BLaER1 (cell line): ENCODE data around the gene EBF3.

Experiments
- H3K27ac ChIP-seq: shearing (Covaris generic); formaldehyde crosslinking; 2 replicates; pipeline ENCODE4 v1.8.1; 2022
- H3K27me3 ChIP-seq: shearing (Covaris generic); formaldehyde crosslinking; 2 replicates; pipeline ENCODE4 v1.8.1; 2022
- H3K36me3 ChIP-seq: shearing (Covaris generic); formaldehyde crosslinking; 2 replicates; pipeline ENCODE4 v1.8.1; 2022
- H3K4me1 ChIP-seq: shearing (Covaris generic); formaldehyde crosslinking; 2 replicates; pipeline ENCODE4 v1.8.1; 2022
- H3K4me2 ChIP-seq: shearing (Covaris generic); formaldehyde crosslinking; 2 replicates; pipeline ENCODE4 v1.8.1; 2022
- H3K4me3 ChIP-seq: shearing (Covaris generic); formaldehyde crosslinking; 2 replicates; pipeline ENCODE4 v1.8.1; 2022
- H3K9ac ChIP-seq: shearing (Covaris generic); formaldehyde crosslinking; 2 replicates; pipeline ENCODE4 v1.8.1; 2022
- H3K9me3 ChIP-seq: shearing (Covaris generic); formaldehyde crosslinking; 2 replicates; pipeline ENCODE4 v1.8.1; 2022
- H4K20me1 ChIP-seq: shearing (Covaris generic); formaldehyde crosslinking; 2 replicates; pipeline ENCODE4 v1.8.1; 2022
- Cebpa-rat ChIP-seq: shearing (Covaris generic); IDR thresholded peaks from 2 replicates; pipeline ENCODE4 v1.8.1; 2022

Gene EBF3

DNA sequence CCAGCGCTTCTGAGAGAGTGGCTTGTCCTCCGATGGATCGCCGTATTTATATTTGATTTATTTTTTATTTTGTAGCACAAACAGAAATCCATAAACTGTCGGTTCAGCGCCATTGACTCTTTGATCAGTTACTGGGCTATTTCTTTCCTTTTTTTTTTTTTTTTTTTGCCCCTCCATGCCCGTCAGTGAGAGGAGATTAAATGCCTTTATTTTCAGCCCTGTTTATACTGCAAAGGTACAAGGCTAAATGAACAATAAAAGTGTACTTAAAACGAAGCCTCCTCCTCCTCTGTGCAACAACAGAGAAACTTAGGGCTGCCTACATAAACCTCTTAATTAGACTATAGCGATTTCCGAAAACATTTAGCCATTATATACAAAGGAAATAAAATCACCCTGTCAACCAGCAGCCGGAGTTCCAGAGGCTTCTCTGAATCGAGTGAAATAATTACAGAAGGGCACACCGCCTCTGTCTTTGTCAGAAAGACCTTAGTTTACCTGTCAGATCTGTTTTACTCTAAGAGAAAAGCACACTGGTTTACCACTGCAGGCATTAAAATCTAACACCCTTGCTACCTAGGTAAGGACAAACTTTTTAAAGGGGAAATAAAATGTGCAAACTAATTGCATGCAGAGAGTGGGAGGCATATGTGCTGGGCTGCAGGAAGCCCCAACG, 3.5 kb downstream of the EBF3 start:
- TF ChIP-seq Cebpa-rat = no peak
- Histone ChIP-seq H3K9me3 (no peaks in the 10 kb centered on the region), H3K4me2 (no peak overlapping the region), H3K9ac (no peak overlapping the region), H3K27ac (no peak overlapping the region), H3K36me3 (no peaks in the 10 kb centered on the region), H3K4me3 (no peak overlapping the region), H4K20me1 (peaks cover 100% of the 10 kb centered on the region), H3K4me1 (peaks cover 36% of the 10 kb centered on the region), H3K27me3 (peaks cover 100% of the 10 kb centered on the region)

DNA sequence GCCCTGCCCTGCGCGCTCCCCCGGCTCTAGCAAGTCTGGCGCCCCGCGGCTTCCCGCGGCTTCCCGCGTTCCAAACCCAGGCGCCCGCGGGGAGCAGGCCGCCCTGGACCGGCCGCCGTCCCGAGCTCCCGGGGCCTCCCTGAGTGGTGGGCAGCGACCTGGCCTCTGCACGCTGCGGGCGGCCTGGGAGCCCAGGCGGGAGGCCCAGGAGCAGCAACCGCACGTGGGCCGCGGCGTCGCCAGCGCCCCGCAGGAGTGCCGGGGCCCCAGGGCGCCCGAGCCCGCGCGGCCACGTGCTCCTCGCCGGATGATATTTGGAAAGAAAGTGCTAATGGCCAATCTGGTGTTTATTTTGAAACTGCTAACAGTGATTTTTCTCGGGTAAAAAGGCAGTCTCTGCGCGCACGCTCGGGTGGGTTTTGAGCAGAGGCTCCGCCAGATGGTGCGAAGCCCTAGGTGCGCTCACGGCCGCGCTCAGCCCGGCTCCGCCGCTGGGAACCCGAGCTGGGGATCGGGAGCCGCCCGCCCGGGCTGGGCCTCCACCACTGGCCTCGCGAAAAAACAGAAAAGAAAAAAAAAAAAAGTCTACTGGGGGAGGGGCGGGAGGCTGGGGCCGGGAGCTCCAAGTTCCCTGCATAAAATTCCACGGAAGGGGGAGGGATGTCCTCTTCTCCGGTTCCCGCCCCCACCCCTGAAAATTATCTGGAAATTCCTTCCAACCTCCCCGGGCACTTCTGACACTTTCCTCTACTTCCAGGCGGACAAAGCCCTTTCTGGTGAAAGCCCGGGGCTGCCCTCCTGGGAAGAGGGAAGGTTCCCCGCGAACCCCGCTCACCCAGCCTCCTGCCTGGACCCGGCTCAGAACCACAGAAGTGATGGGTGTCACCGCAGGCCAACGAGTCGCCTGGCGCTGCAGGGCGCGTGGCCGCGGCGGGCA, 4.3 kb downstream of the EBF3 start:
- H3K4me3 ChIP-seq = no peak overlapping the region
- peaks cover 92% of the 10 kb centered on the region for H4K20me1 ChIP-seq
- H3K36me3 ChIP-seq = no peaks in the 10 kb centered on the region
- no peak for TF ChIP-seq Cebpa-rat
- H3K4me1 ChIP-seq = peaks cover 31% of the 10 kb centered on the region
- H3K9ac ChIP-seq = no peak overlapping the region
- H3K27me3 ChIP-seq = peaks cover 100% of the 10 kb centered on the region
- H3K27ac ChIP-seq = no peak overlapping the region
- no peaks in the 10 kb centered on the region for H3K9me3 ChIP-seq
- no peak overlapping the region for H3K4me2 ChIP-seq

DNA sequence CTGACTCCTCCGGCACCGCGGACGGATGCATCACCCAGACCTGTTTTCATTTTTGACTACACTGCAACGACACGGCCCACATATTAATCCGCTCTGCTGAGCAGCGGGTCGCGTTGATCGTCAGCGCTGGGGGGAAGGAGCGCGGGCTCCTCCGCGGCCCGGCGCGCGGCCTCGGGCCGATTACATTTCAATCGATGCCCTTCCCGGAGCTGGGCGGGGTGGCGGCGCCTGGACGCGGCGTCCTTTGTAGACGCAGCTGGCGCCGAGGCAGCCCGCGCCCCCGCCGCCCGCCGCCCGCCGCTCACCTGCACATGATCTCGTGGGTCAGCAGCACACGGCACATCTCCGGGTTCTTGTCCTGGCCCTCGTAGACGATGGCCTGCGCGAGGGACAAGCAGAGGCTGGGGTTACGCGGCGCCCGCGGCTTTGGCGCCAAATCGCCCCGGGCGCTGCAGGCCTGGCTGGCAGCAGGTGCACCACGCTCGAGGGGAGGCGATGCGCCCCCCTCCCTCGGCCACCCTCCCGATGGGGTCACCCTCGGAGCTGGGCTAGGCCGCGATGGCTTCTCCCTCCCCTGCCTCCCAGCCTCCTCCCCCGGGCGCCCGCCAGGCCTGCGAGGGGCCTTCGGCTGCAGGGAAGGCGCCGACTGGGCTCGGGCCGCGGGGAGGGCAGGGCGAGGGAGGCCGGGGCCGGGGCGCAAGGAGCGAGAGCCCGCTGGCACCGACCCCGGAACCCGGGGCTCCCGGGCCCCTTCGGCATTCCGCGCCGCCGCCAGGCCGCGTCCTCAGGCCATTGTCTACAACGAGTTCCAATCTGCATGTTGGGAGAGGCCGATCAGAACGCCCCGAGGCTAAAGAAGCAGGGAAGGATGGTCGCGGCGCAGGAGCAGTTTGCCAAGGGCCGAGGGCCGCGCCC, 5.2 kb downstream of the EBF3 start:
- Histone ChIP-seq H3K4me1 (peaks cover 22% of the 10 kb centered on the region), H3K9ac (no peak overlapping the region), H3K27ac (no peak overlapping the region)

DNA sequence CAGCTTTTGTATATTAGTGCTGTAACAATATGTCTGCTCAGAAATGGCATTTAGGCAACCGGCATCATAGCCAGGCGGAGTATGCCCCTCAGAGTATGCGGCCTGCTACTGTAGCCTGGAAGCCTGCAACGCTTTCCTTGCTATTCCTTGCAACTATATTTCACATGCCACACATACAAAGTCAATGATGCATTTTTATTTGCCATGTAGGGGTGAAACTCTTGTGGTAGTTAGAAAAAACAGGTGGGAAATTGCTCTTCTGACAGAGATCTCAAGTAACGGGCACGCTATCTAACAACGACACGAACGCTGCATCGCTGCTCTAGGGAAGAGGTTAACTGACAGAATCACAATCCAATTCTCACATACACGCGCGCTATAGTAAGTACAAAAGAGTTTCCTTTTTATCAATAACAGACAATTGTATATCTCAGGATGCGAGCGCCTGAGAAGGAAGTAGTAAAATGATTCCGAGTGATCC, 5.9 kb downstream of the EBF3 start:
- peaks cover 84% of the 10 kb centered on the region for H4K20me1 ChIP-seq
- H3K36me3 ChIP-seq = no peaks in the 10 kb centered on the region
- peak overlapping the region; percentile 46; the same call in 1 of the 2 replicates for H3K4me3 ChIP-seq
- no peak for TF ChIP-seq Cebpa-rat
- no peak overlapping the region for H3K9ac ChIP-seq
- no peaks in the 10 kb centered on the region for H3K9me3 ChIP-seq
- peak overlapping the region; percentile 56 for H3K4me2 ChIP-seq
- H3K27ac ChIP-seq = no peak overlapping the region
- peaks cover 15% of the 10 kb centered on the region for H3K4me1 ChIP-seq
- H3K27me3 ChIP-seq = peaks cover 100% of the 10 kb centered on the region

More for the DNA sequence above, 5.2 kb downstream of the EBF3 start:
- H4K20me1 ChIP-seq = peaks cover 84% of the 10 kb centered on the region
- no peaks in the 10 kb centered on the region for H3K36me3 ChIP-seq
- no peaks in the 10 kb centered on the region for H3K9me3 ChIP-seq
- peak overlapping the region; percentile 56 for H3K4me2 ChIP-seq
- no peak for TF ChIP-seq Cebpa-rat
- H3K4me3 ChIP-seq = peak overlapping the region; percentile 46
- peaks cover 100% of the 10 kb centered on the region for H3K27me3 ChIP-seq

DNA sequence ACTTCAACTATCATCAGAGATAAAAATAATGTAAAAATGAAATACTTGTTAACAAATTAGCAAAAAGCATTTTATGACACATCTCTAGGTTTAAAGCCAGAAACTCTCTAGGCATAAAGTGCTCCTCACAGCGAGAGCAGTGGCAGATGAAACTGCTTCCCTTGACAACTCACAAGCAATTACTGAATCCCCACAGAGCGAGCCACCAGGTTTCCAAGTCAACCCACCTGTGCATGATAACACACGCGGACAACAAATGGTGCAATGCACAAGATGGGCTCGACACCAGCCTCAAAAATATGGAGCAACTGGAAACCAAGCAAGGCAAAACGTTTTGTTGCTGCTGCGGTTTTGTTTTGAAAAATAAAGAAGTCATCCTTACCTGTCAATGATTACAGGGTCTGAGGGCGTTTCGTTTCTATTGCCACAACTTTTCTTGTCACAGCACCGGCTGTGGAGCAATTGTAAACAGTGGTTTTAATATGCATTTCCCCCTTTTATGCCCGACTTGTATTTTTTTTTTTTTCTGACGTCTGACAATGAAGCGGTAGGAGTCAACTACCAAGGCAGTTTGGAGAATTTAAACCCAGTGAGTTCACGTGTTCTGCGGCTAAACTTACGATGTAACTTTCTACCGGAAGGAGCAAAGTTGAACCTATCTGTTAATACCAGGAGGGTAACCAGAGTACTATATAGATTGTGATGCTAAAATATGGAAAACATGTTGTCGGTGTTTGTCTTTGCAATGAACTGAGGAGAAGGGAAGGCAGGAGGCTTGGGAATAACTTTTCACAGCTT, 7.0 kb downstream of the EBF3 start:
- Histone ChIP-seq H3K36me3 (no peaks in the 10 kb centered on the region), H3K4me1 (peaks cover 11% of the 10 kb centered on the region), H3K27me3 (peaks cover 99% of the 10 kb centered on the region), H3K27ac (no peak overlapping the region), H3K9me3 (no peaks in the 10 kb centered on the region), H4K20me1 (peaks cover 73% of the 10 kb centered on the region), H3K4me3 (no peak overlapping the region), H3K4me2 (no peak overlapping the region), H3K9ac (no peak overlapping the region)
- TF ChIP-seq Cebpa-rat = no peak

DNA sequence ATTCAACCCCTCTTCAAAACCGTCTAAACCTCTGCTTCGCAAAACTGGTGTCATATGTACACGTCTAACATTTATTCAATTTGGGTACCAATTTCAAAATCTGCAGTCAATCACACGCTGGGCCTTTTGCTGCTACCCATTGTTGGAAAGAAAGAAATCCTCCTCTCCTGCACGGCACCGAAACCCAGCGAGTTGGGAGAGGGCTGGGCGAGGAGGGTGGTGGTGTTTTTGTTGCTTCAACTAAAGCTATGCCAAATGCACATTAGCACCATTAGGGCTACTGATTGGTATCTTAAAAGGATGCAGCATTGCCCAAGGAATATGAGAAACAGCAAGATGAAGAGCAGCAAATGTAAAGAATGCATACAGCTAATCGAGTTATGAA, 7.8 kb downstream of the EBF3 start:
- H3K27ac ChIP-seq = no peak overlapping the region
- no peak for TF ChIP-seq Cebpa-rat
- H3K27me3 ChIP-seq = peaks cover 99% of the 10 kb centered on the region

DNA sequence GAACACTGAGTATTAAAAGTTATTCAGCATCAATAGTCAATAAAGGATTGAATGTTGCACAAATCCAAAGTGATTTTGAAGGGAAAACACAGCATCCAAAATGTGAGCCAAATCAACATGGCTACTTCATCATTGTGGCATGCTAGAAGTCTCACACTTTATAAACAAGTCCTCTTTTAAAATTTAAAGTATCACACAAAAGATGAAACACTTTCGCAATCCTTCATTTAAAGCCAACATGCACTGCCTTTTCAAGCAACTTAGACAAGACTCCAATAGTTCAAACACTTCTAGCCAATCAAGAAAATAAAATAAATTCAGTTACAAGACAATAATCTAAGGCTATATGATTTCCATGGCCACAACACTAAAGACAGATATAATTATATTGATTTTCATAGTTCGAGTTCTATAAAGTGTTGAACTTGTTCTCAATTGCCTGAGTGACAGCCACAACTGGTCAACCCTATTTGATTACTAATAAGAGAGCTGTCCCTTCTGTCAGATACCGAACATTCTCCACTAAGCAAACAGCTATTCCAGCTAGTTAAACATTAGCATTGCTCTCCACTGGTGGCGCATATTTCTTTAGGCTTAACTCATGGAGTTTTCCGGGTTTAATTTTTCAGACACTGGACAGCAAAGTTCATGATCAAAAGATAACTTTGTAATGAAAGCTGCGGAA, 8.3 kb downstream of the EBF3 start:
- no peak overlapping the region for H3K4me3 ChIP-seq
- H3K27me3 ChIP-seq = peaks cover 99% of the 10 kb centered on the region
- peaks cover 11% of the 10 kb centered on the region for H3K4me1 ChIP-seq
- peaks cover 69% of the 10 kb centered on the region for H4K20me1 ChIP-seq
- no peak; the same call in 1 of the 2 replicates for TF ChIP-seq Cebpa-rat
- H3K36me3 ChIP-seq = no peaks in the 10 kb centered on the region
- H3K4me2 ChIP-seq = no peak overlapping the region
- no peak overlapping the region for H3K27ac ChIP-seq
- no peaks in the 10 kb centered on the region for H3K9me3 ChIP-seq
- no peak overlapping the region for H3K9ac ChIP-seq

More for the DNA sequence above, 7.8 kb downstream of the EBF3 start:
- Histone ChIP-seq H3K4me3 (no peak overlapping the region), H4K20me1 (peaks cover 70% of the 10 kb centered on the region), H3K4me1 (peaks cover 11% of the 10 kb centered on the region), H3K9ac (no peak overlapping the region), H3K4me2 (no peak overlapping the region), H3K9me3 (no peaks in the 10 kb centered on the region), H3K36me3 (no peaks in the 10 kb centered on the region)

DNA sequence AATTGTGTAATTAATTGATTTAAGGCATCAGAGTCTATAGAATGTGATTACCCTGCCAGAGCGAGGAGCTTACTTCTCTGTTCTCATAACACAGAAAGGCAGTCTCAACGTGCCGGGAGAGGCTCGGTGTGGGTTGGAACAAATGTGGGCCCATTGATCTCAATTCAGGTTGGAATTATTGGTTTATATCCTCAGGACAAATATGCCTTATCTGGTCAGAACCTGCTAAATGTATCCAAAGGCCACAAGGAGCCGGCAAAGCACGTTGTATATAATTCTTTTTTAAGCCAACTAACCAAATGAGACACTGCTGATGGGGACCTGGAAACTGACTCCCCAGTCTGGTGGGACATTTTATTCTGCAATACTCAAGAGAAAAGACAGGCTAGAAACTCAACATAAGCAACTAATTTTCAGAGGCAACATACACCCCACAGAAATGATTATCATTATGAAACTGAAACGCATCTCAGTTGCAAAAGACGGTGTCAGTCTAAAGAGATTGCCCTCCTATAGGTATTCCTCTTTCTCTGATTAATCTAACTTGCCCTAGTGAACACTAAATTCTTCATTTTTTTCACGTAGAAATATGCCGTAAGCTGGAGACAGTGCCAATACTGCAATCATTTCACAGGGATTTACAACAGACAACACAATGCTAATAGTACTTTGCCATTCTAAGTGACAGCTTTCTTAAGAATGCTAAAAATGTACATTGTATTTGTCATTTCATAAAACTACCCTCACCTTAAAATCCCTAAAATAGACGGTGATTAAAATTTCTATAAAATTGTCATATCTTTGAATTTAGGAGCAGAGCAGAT, 9.4 kb downstream of the EBF3 start:
- Histone ChIP-seq H3K27ac (no peak overlapping the region), H3K36me3 (no peaks in the 10 kb centered on the region), H3K27me3 (peaks cover 97% of the 10 kb centered on the region), H3K4me3 (no peak overlapping the region), H3K4me2 (no peak overlapping the region), H3K9me3 (no peaks in the 10 kb centered on the region), H3K9ac (no peak overlapping the region), H3K4me1 (peaks cover 11% of the 10 kb centered on the region), H4K20me1 (peaks cover 59% of the 10 kb centered on the region)
- TF ChIP-seq Cebpa-rat = no peak
